SJCRH30 (cell line): Measurements from ENCODE around the gene RGS13. TPM values are rescaled to one million over a fixed set of nuclear protein-coding genes. Genes with fewer than 3 reads are reported as not detected.

ENCODE experiments used
- DNase-seq, 2 experiments: peaks; one replicate each; pipeline ENCODE4 v3.0.0-alpha.2; 2015 to 2020
- H3K27ac ChIP-seq: fragments of 250-450 bp; sonication (Bioruptor Pico); 2 replicates; pipeline ENCODE4 v1.5.1; 2020; ENCODE audit warnings: mild to moderate bottlenecking, moderate library complexity
- H3K27me3 ChIP-seq: fragments of 250-450 bp; sonication (Bioruptor Pico); 2 replicates; pipeline ENCODE4 v1.5.1; 2020; ENCODE audit warnings: mild to moderate bottlenecking, moderate library complexity
- H3K36me3 ChIP-seq: fragments of 250-450 bp; sonication (Bioruptor Pico); 2 replicates; pipeline ENCODE4 v1.5.1; 2020; ENCODE audit warnings: mild to moderate bottlenecking, moderate library complexity
- H3K4me1 ChIP-seq: fragments of 250-450 bp; sonication (Bioruptor Pico); 2 replicates; pipeline ENCODE4 v1.5.1; 2020; ENCODE audit warnings: mild to moderate bottlenecking, moderate library complexity
- H3K4me3 ChIP-seq: fragments of 250-450 bp; sonication (Bioruptor Pico); 2 replicates; pipeline ENCODE4 v1.5.1; 2020; ENCODE audit warnings: mild to moderate bottlenecking, moderate library complexity
- H3K9me3 ChIP-seq: fragments of 250-450 bp; sonication (Bioruptor Pico); replicated peaks from 2 replicates; pipeline ENCODE4 v1.5.1; 2020; ENCODE audit warnings: mild to moderate bottlenecking, moderate library complexity
- total RNA-seq: library from RNA; depleted of rRNA; stranded (reverse); fragments of >200 nt; shearing (Covaris generic); gene quantifications from 2 replicates; pipeline ENCODE4 v1.2.3, GENCODE V29; 2014

The RGS13 gene
- total RNA-seq, 1 experiment from 2014 or later, result not detected

- Histone ChIP-seq H3K4me3 (no peak overlapping the region), H3K36me3 (no peaks in the 10 kb centered on the region), H3K4me1 (no peaks in the 10 kb centered on the region), H3K27me3 (no peaks in the 10 kb centered on the region), H3K9me3 (no peaks in the 10 kb centered on the region), H3K27ac (no peak overlapping the region)
- DNase-seq, result no peak
These were observed 53.5 kb downstream of the RGS13 start for GRCh38 chr1:192689459-192689858.

- Histone ChIP-seq H3K4me1 (no peaks in the 10 kb centered on the region), H3K36me3 (no peaks in the 10 kb centered on the region), H3K27ac (no peak overlapping the region), H3K27me3 (no peaks in the 10 kb centered on the region), H3K4me3 (no peak overlapping the region), H3K9me3 (no peaks in the 10 kb centered on the region)
- DNase-seq, result no peak
These were observed 55.1 kb downstream of the RGS13 start for GRCh38 chr1:192691041-192691440.

GRCh38 chr1:192696082-192696481 is 60.1 kb downstream of the RGS13 start:
- Histone ChIP-seq H3K4me3 (no peak overlapping the region), H3K27me3 (no peaks in the 10 kb centered on the region), H3K27ac (no peak overlapping the region), H3K4me1 (no peaks in the 10 kb centered on the region), H3K36me3 (no peaks in the 10 kb centered on the region), H3K9me3 (no peaks in the 10 kb centered on the region)
- no peak for DNase-seq

GRCh38 chr1:192697771-192698170 is 61.8 kb downstream of the RGS13 start:
- H3K27ac ChIP-seq, result no peak overlapping the region
- H3K4me1 ChIP-seq, result peaks cover 6% of the 10 kb centered on the region
- H3K4me3 ChIP-seq, result no peak overlapping the region
- no peaks in the 10 kb centered on the region for H3K9me3 ChIP-seq
- no peak for DNase-seq
- H3K36me3 ChIP-seq, result no peaks in the 10 kb centered on the region
- H3K27me3 ChIP-seq, result no peaks in the 10 kb centered on the region

- no peaks in the 10 kb centered on the region for H3K9me3 ChIP-seq
- no peak for DNase-seq
- no peaks in the 10 kb centered on the region for H3K27me3 ChIP-seq
- H3K36me3 ChIP-seq, result no peaks in the 10 kb centered on the region
- H3K27ac ChIP-seq, result no peak overlapping the region
- H3K4me1 ChIP-seq, result peaks cover 6% of the 10 kb centered on the region
- no peak overlapping the region for H3K4me3 ChIP-seq
These were observed 62.8 kb downstream of the RGS13 start for GRCh38 chr1:192698731-192699130.

- no peaks in the 10 kb centered on the region for H3K27me3 ChIP-seq
- H3K27ac ChIP-seq, result no peak overlapping the region
- DNase-seq, result peak in 1 of 2 experiments; percentile 19
- no peak overlapping the region for H3K4me3 ChIP-seq
- no peaks in the 10 kb centered on the region for H3K36me3 ChIP-seq
- H3K4me1 ChIP-seq, result peaks cover 6% of the 10 kb centered on the region
- no peaks in the 10 kb centered on the region for H3K9me3 ChIP-seq
These were observed 64.9 kb downstream of the RGS13 start for GRCh38 chr1:192700834-192701271.

- no peak for DNase-seq
- no peaks in the 10 kb centered on the region for H3K27me3 ChIP-seq
- no peaks in the 10 kb centered on the region for H3K9me3 ChIP-seq
- H3K4me1 ChIP-seq, result peaks cover 6% of the 10 kb centered on the region
- H3K36me3 ChIP-seq, result no peaks in the 10 kb centered on the region
- no peak overlapping the region for H3K4me3 ChIP-seq
- H3K27ac ChIP-seq, result no peak overlapping the region
These were observed 66.4 kb downstream of the RGS13 start for GRCh38 chr1:192702212-192702902.

- Histone ChIP-seq H3K4me3 (no peak overlapping the region), H3K27me3 (no peaks in the 10 kb centered on the region), H3K4me1 (peaks cover 6% of the 10 kb centered on the region), H3K27ac (no peak overlapping the region), H3K9me3 (no peaks in the 10 kb centered on the region), H3K36me3 (no peaks in the 10 kb centered on the region)
- no peak for DNase-seq
These were observed 67.6 kb downstream of the RGS13 start for GRCh38 chr1:192703283-192704206.

- H3K27me3 ChIP-seq, result no peaks in the 10 kb centered on the region
- no peak overlapping the region for H3K4me3 ChIP-seq
- DNase-seq, result no peak
- no peaks in the 10 kb centered on the region for H3K36me3 ChIP-seq
- H3K9me3 ChIP-seq, result no peaks in the 10 kb centered on the region
- no peak overlapping the region for H3K27ac ChIP-seq
- H3K4me1 ChIP-seq, result peaks cover 6% of the 10 kb centered on the region
These were observed 69.6 kb downstream of the RGS13 start for GRCh38 chr1:192705510-192705909.

GRCh38 chr1:192706936-192707335 is 71.0 kb downstream of the RGS13 start:
- Histone ChIP-seq H3K27ac (no peak overlapping the region), H3K4me3 (no peak overlapping the region), H3K9me3 (no peaks in the 10 kb centered on the region), H3K36me3 (no peaks in the 10 kb centered on the region), H3K4me1 (peaks cover 5% of the 10 kb centered on the region), H3K27me3 (no peaks in the 10 kb centered on the region)
- no peak for DNase-seq

GRCh38 chr1:192707978-192708547 is 72.1 kb downstream of the RGS13 start:
- Histone ChIP-seq H3K27me3 (no peaks in the 10 kb centered on the region), H3K9me3 (no peaks in the 10 kb centered on the region), H3K36me3 (no peaks in the 10 kb centered on the region), H3K4me1 (no peaks in the 10 kb centered on the region), H3K27ac (no peak overlapping the region), H3K4me3 (no peak overlapping the region)
- no peak for DNase-seq

- peak in 1 of 2 experiments; percentile 5 for DNase-seq
- Histone ChIP-seq H3K4me3 (no peak overlapping the region), H3K9me3 (no peaks in the 10 kb centered on the region), H3K27me3 (no peaks in the 10 kb centered on the region), H3K4me1 (no peaks in the 10 kb centered on the region), H3K36me3 (no peaks in the 10 kb centered on the region), H3K27ac (no peak overlapping the region)
These were observed 73.6 kb downstream of the RGS13 start for GRCh38 chr1:192709544-192709943.
